Measurements from ENCODE around the gene AZGP1.
"Not testable (repeated sequence)": the region's sequence is repeated elsewhere in the genome, so short reads cannot be mapped to it uniquely, and the experiment has no call there.

GRCh38 chr7:99980448-99980872 lies 4.6 kb upstream of the AZGP1 start:
- not testable (repeated sequence) for TF ChIP-seq CTCF (IDR thresholded peaks at IDR 0.05; ENCODE audit: poor library complexity); EZH2phosphoT487 (IDR thresholded peaks at IDR 0.05; ENCODE audit: low read depth, severe bottlenecking, unreplicated experiment); EZH2 (IDR thresholded peaks at IDR 0.05; ENCODE audit: borderline replicate concordance)
